Activated CD4-positive, CD25-positive, alpha-beta regulatory T cell treated with anti-CD3 and anti-CD28 coated beads, Interleukin-2, amount 50 U/mL, for 24 hours (primary cell): Measurements from ENCODE around the gene SLC8B1.
A peak's percentile ranks its signal among the peaks of the same experiment; 100 is the strongest.

Experiments used
- ATAC-seq, 2 donors: fragments of 150-1000 bp; cut with Tn5 transposase; one replicate each; pipeline ENCODE4 v1.10.0; 2021; ENCODE audit warnings: mild to moderate bottlenecking in 1 of 2, moderate library complexity in 1 of 2

The SLC8B1 gene

DNA sequence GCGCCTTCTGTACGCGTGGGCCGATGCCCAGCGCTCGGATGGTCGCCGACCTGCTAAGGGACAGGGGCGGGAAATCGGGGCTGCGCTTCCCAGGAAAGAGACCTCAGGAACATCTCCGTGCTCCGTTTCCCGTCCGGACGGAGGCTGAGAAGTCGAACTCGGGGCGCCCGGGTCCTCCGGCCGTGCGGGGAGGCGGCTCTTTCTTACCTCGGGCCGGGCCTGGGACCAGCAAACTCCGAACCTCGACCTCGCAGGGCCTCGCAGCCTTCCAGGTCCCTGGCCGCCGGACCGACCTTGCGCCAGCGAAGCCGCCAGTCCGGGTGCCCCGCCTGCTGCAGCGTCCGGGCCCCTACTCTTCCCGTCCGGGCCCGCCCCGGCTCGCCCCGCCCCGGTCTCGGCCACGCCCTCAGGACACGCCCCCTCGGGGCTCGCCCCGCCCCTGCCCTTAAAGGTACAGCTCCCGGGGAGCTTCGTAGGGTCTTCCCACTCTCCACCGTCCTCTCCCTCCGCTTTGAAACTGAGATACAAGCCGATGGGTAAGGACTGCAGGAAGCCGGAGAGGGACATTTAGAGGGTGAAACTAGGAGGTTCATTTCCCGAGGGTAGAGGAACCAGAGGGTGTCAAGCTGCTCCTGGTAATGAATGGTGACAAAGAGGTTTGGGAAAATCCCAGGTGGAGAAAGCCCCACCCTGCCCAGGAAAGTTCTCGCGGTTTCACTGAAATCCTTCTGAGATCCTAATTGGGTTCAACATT is at the start of gene SLC8B1:
TSS of gene SLC8B1 (minus strand) at position 324 of the 754 bp plus-strand sequence. CDS start 2,231 bp downstream, outside the sequence.
- peak; percentile 97 to 98 for ATAC-seq

DNA sequence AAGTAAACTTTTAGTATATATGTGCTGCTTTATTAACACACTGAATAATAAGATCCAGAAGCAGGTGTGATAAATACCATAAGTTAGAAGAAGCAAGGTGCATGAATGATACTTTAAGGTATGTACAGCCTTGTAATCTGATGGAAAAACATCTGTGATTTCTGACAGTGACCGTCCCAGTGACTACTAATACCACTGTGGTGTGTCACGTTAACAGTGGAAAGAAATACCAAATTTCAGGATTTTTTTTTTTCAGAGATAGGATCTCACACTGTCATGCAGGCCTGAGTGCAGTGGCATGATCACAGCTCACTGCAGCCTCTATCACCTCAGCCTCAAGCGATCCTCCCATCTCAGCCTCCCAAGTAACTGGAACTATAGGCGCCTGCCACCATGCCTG is 47.3 kb upstream of the SLC8B1 start:
- ATAC-seq, result no peak

DNA sequence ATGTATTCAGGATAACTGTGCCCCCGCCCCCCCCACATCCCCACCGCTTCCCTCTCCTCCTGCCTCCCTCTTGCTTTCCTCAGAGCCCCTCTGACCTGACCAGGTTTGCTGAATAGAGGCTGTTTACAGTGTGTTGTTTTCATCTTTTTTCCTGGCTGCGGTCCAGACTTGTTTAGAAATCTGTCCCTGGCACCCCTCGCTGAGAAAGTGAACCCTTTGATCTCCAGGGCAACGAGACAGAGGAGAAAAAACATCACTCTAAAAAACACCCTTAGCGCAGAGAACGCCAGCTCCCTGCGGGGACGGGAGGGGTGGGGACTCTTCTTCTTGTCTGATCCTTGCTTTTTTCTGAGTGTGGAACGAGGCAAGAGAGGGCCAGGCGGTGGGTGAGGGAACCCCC is 46.3 kb upstream of the SLC8B1 start:
- no peak for ATAC-seq

DNA sequence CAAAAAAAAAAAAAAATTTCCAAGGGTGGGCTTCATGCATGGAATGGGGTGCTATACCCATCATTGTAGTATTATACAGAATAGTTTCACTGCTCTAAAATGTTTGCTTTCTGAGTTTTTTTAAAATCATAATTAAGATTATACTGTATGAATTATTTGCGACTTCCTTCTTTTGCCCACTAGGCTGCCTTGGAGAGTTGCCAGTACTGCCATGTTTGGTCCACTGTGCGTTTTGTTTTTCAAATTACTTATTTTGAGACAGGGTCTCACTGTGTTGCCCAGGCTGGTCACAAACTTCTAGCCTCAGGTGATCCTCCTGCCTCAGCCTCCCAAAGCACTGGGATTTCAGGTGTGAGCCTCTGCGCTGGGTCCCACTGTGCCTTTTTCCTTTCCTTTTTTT is 43.4 kb upstream of the SLC8B1 start:
- ATAC-seq, result no peak

DNA sequence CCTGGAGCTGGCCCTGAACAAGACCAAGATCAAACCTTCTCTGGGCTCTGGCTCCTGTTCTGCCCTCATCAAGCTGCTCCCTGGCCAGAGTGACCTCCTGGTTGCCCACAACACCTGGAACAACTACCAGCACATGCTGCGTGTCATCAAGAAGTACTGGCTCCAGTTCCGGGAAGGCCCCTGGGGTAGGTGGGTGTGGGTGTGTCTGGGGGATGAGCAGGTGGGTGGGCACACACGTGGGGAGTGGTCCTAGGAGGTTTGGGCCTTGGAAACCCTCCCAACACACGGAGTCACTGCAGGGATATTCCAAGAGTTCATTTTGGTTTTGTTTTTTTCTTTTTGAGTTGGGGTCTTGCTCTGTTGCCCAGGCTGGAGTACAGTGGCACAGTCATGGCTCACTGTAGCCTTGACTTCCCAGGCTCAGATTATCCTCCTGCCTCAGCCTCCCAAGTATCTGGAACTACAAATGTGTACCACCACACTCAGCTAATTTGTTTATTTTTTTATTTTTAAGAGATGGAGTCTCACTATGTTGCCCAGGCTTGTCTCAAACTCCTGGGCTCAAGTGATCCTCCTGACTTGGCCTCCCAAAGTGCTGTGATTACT is 40.0 kb upstream of the SLC8B1 start:
- ATAC-seq, result no peak

DNA sequence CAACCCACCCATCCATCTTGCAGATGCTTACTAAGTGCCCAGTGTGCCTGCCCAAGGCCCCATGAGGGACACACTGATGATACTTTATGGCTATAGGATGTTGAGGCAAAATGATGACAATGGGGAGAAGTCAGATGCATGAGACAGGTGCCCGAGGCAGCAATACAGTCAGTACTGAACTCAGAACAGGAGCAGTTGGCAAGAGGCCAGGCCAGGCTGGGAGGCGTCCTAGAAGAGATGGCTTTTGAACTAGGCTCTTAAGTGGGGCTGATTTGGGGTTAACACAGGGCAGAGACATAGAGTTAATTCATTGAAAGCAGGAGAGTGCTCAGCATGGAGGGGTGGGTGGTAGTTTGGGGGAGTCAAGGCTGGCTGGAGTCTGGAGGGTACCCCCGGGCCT is 39.1 kb upstream of the SLC8B1 start:
- no peak for ATAC-seq

DNA sequence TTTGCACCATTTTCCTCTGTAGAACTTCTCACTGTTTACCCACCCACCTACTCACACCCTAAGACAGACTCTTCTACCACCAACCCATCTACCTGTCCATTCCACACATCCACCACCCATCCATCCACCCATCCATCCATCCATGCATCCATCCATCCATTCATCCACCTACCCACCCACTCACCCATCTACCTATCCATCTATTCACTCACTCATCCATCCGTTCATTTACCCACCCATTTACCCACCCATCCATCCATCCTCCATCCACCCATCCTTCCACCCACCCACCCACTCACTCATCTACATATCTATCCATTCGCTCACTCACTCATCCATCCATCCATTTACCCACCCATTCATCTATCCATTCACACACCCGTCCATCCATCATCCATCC is 38.5 kb upstream of the SLC8B1 start:
- ATAC-seq, result no peak

DNA sequence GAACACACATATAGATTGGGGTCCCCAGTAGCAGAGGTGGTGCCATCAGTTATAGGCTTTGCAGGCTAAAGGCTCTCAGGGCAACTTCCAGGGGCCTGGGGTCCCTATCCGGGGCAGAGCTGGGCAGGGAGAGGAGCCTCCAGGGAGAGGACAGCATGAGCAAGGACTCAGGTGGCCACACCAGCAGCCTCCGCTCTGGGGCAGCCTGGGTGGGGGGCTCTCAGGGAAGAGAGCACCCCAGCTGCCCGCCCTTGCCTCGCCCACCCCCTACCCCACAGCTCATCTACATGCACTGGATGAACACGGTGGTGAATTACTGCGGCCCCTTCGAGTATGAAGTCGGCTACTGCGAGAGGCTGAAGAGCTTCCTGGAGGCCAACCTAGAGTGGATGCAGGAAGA is 37.5 kb upstream of the SLC8B1 start:
- ATAC-seq, result no peak

DNA sequence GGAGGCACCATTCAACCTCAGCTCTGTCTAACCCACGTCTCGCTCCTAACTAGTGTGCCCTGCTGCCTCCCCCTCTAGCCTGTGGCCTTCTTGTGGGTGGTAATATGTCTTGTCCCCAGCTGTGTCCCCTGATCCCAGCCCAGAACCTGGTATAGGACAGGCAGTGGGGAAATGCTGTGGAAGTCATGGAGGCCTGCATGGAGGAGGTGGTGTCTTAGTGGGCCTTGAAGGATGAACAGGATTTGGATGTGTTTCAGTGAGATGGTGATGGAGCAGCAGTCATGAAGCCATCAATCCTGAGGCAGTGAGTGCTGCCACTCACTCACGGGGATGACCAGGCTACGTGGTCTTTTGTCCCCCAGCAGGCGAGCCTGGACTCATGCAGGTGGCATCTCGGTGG is 36.9 kb upstream of the SLC8B1 start:
- ATAC-seq, result no peak

DNA sequence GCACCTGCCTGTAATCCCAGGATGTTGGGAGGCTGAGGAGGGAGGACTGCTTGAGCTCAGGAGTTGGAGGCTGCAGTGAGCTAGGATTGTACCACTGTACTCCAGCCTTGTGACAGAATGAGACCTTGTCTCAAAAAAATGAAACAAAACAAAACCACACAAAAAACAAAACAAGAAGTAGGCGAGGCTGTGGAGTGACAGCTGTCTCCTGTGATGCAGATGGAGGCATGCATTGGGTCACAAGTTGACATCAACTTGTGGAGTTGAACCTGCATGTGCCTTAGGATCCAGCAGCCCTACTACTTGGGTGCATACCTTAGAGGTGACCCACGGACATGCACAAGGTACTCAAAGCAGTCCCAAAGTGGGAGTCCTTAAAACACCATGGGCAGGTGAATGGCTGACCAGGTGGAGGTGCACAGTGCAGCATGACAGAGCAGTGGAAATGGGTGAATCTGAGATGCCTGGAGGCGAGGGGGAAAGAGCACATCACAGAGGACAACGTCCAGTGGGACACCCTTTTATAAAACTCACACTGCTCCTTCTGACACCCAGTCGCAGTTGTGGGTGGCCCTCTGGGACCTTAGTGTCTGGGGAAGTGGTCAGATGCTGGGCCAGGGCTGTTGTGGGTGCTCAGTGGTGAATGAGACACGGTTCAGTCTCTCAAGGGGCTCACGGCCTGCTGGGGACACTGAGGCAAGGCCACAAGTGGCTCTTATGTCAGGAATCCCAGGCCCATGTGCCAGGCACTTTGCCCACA is 36.2 kb upstream of the SLC8B1 start:
- ATAC-seq, result no peak

DNA sequence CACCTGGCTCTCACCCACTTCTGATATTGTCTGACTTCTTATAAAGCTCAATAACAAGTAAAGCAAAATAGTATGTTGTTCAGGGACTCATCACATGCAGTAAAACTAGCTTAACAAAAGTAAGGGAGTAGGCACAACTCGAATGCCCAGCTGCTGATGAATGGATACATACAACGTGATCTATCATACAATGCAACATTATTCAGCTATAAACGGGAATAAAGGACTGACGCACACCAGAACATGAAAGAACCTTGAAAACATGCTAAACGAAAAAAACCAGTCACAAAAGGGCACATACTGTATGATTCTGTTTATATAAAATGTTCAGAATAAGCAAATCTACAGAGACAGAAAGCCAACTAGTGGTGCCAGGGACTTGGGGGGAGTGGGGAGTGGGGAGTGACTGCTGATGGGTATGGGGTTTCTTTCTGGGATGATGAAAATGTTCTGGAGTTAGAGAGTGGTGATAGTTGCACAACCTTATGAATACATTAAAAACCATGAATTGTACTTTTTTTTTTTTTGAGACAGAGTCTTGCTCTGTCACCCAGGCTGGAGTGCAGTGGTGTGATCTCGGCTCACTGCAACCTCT is 34.6 kb upstream of the SLC8B1 start:
- ATAC-seq, result no peak

DNA sequence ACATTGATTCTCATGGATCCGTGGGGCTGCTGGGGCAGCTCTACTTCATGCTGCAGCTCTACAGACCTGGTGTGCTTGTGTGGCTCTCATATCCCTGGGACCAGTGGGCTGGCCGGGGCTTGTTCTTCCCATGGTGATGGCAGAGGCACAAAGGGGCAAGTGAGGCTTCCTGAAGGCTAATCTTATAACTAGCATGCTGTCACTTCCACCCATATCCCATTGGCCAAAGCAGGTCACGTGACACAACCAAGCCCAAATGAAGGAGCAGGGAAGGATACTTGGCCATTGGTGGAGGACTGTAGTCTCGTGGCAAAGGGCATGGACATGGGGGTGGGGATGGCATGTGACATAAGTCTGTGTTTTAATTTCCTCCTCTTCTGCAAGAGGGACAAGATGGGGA is 33.4 kb upstream of the SLC8B1 start:
- ATAC-seq, result no peak

DNA sequence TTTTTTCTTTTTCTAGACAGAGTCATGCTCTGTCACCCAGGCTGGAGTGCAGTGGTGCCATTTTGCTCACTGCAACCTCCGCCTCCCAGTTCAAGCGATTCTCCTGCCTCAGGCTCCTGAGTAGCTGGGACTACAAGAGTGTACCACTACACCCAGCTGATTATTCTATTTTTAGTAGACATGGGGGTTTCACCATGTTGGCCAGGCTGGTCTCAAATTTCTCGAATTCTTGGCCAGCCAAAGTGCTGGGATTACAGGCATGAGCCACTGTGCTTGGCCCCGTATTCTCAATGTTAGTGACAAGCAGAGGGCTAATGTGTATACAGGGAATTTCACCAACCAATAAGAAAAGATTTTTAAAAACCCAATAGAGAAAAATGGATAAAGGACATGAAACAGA is 31.9 kb upstream of the SLC8B1 start:
- no peak for ATAC-seq

DNA sequence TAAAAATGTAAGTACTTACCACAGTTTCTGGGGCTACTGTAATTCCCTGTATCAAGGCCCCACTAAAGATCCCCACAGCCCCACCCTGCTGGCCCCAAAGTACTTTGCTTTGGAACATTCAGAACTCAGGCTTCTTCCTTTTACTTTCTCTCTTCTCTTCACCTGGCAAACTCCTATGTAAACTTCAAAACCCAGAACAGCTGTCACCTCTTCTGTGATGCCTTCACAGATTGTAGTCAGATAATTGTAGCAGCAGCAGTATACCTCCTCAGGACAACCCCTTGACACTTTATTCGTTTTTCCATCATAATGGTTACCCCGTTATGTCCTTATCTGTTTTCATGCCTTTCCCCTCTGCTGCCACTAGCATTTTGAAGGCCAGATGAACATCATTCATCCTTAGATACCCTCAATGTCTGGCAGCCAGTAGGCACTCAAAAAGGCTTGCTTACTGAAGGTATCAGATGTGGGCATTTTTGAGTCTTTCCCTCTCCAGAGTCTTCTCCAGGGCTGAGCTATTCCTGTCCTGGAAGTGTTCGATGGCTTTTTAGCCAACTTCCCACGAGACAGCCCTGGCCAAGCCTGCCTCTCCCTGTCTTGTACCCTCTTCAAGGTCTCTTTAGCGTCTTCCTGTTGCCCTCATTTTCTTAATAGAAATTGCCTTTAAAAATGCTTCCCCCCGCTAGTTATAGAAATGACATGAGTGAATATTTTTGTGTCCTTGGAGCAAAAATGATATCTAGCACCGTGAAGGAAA is 30.9 kb upstream of the SLC8B1 start:
- no peak for ATAC-seq

DNA sequence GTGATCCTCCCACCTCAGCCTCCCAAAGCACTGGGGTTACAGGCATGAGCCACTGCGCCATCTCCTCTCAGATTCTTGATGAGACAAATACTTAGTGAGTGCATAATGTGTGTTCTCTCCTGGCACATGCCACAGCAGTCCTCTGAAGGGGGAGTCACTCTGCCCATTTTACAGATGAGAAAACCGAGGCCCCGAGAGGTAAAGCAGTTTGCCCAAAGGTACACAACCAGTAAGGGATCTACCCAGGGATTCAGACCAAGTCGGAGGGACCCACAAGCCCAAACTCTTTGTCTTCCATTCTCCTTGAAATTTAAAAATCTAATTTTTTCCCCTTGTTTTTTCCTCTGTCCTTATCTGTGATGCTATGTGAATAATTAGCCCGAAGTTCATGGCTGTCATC is 29.8 kb upstream of the SLC8B1 start:
- ATAC-seq, result no peak

DNA sequence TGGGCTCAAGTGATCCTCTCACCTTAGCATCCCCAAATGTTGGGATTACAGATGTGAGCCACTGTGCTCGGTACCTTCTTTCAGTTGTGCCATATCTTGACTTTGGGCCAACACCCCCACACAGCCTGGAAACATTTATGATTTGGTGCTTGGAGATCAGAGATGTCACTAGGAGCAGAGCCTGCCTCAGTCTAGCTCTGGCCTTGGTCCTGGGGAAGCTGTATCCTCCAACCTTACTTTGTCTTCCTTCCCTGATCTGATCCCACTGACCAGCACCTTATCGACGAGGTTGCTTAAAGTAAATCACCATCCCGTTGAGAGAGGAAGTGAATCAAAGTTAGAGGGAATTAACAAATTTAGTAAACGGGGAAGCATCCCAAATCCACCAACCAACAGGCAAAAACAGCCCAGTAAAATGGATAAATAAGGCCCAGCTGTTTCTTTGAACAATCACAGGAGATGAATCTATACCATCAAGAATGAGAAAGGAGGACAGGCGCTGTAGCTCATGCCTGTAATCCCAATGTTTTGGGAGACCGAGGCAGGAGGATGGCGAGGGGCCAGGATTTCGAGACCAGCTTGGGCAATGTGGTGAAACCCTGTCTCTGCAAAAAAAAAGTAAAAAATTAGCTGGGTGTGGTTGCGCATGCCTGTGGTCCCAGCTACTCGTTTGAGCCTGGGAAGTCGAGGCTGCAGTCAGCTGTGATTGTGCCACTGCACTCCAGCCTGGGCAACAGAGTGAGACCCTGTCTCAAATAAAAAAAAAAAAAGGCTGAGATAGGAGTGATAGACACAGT is 26.9 kb upstream of the SLC8B1 start:
- no peak for ATAC-seq

DNA sequence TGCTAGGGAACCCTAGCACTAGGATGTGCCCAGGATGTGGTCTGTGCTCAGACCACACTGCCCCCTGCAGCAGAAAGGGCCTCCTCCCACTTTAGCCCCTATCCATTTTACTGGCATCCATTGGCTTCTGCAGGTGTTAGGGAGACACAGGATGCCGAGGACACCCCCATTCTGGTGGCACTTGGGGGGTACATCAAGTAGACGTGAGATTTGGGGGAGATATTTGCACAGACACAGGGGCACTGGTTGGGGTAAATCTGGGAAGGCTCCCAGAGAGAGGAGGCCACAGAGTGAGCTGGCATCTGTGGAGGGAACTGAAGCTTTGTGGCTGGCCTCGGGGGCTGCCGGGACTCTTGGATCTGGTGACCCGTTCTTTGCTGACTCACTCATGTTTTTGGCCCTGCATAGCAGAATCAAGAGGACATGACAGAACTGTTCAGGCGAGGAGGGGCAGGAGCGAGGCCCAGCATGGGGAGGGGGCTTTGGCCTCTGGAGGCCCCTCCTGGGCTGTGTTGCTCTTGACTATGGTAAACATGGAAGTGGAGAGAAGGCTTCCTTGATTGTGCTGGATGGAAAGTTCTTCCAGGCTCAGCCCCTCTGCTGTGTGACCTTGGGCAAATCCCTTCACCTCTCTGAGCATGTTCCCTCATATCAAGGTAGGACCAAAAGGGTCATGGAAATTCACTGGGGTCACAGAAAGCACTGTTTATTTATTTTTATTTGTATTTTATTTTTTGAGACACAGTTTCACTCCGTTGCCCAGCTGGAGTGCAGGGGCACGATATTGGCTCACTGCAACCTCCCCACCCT is 25.2 kb upstream of the SLC8B1 start:
- ATAC-seq, result no peak

DNA sequence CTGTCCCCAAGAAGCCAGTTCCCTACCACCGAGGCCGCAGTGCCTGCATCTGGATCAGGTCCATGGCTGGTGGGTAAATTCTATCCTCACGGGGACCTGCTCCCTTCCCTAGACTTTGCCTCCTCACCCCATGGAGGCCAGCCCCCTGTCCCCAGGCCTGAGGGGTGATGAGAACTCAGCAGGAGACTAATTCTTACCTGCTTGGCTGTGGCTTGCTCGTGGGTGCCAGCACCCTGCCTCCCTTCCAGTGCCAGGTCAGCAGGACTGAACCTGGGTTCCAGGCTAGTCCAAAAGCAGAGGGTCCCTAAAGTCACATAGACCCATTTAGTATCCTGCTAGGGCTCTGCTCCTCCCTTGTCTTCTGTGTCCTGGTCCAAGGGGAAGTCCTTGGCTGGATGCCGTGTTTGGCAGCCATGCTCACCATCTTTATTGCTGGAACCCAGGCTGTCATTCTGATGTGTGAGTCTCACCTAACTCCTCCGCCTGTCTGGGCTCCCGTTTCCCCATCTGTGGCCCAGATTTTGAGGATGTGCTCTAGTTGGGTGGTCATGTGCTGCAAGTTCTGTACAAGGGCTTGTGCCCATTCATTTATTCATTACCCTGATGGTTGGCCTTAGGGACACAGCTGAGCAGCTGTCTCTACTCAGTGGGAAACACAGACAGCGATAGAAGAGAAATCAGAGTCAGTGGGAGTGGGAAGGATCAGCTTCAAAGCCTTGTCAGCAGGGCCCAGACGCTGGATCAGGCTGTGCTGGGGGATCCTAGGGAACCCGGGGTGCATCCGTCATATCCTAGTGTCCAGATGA is 24.4 kb upstream of the SLC8B1 start:
- ATAC-seq, result no peak

DNA sequence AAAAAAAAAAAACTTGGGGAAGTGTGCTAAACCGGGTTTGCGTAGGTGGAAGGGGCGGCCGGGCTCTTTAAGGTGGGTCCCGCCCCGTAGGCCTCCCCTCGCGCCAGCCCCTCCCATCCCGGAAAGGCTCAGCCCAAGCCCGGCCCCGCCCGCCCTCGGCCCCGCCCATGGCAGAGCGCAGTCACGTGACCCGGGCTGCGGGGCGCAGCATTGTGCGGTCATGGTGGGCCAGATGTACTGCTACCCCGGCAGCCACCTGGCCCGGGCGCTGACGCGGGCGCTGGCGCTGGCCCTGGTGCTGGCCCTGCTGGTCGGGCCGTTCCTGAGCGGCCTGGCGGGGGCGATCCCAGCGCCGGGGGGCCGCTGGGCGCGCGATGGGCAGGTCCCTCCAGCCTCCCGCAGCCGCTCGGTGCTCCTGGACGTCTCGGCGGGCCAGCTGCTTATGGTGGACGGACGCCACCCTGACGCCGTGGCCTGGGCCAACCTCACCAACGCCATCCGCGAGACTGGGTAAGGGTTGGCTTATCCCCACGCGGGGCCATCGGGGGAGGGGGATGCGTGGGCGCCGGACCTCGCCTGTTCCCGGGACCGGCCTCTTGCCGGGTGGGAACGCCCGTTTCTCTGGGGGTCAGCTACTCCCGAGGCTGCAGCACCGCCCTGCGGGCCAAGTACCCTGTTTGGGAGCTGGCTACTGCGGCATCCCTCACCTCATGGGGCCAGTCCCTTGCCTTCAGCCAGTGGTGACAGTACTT is 23.6 kb upstream of the SLC8B1 start, which contains the start of gene PLBD2:
TSS of gene PLBD2 (plus strand) at position 207 of the 752 bp plus-strand sequence. CDS start at position 221, 14 bp downstream.
- peak; percentile 95 for ATAC-seq
